Activated CD4-positive, alpha-beta T cell treated with anti-CD3 and anti-CD28 coated beads for 24 hours (primary cell): ENCODE results near the gene EEF2K.

Source experiments
- DNase-seq, 2 donors: peaks; one replicate each; pipeline ENCODE4 v3.0.0-alpha.2; 2020; ENCODE audit warnings: low read depth in 2 of 2

Gene EEF2K

GRCh38 chr16:22330326-22330725 is 124.2 kb downstream of the EEF2K start:
- no peak for DNase-seq

- no peak for DNase-seq
Observed at GRCh38 chr16:22333457-22333994, 127.4 kb downstream of the EEF2K start.

GRCh38 chr16:22335668-22336246 is 129.7 kb downstream of the EEF2K start:
- no peak for DNase-seq

- DNase-seq = no peak
Observed at GRCh38 chr16:22336581-22336980, 130.5 kb downstream of the EEF2K start.

- DNase-seq = no peak
Observed at GRCh38 chr16:22337045-22337444, 131.0 kb downstream of the EEF2K start.

- DNase-seq = no peak
Observed at GRCh38 chr16:22337849-22338635, 132.0 kb downstream of the EEF2K start.
